HG02981 (cell line): Measurements from ENCODE around the gene HUNK.
"Not testable (repeated sequence)": the region's sequence is repeated elsewhere in the genome, so short reads cannot be mapped to it uniquely, and the experiment has no call there.

ENCODE experiments used
- ATAC-seq: cut with Tn5 transposase; IDR thresholded peaks from one replicate; pipeline ENCODE4 v1.9.1; 2021; ENCODE audit warnings: mild to moderate bottlenecking, moderate library complexity; ENCODE audit not compliant: unreplicated experiment

Gene HUNK

GRCh38 chr21:31872452-31873274 is at the start of gene HUNK:
Gene HUNK (plus strand): TSS chr21:31873020. CDS start chr21:31873675, 655 bp downstream.
- ATAC-seq = no peak

GRCh38 chr21:31829736-31830472 is 42.9 kb upstream of the HUNK start:
- no peak for ATAC-seq

- no peak for ATAC-seq
Measured at GRCh38 chr21:31830701-31831100, 42.1 kb upstream of the HUNK start.

DNA sequence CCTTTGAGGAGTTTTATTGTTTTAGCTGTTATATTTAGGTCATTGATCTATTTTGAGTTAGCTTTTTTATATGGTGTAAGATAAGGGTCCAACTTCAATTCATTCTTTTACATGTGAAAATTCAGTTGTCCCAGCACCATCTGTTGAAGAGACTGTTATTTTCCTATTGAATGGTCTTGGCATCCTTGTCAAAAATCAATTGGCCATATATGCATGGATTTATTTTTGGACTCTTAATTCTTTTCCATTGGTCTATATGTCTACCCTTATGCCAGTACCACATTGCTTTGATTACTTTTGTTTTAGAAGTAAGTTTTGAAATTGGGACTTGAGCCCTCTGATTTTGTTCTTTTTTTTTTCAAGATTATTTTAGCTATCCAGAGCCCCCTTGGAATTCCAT is 35.8 kb upstream of the HUNK start:
- no peak for ATAC-seq

GRCh38 chr21:31837618-31838390 is 35.0 kb upstream of the HUNK start:
- peak; percentile 57 for ATAC-seq

DNA sequence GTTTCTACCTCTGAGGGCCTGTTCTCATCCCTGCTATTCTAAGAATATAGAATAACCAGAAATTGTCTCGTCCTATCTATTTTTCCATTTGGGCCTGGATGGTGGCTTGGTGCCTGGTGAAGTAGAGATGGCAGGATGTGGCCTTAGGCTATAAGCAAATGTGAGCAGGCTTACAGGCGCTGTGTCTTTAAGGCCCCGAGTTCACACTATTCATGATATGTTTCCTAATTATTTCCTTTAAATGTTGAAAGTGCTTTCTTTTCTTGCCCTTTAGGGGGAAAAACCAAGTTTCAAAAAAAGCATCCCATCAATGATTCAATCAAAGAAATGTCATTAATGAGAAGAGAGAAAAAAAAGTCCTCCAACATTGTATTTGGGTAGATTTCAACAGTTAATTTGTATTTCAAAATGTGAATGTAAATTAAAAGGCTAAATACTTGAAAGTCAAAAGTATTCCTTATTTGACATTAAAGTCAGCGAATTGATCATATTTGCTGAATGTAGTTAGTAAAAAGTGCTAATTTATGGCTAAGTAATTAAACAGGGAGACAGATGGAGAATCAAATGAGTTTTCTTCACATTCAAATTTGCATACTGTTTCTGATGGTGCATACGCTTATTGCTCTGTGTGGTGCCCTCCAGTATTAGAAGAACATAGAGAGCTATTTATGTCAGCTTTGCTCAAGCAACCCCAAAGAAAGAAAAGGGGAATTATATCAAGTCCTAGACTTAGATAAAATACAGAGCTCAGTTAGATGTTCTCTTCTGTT is 34.0 kb upstream of the HUNK start:
- no peak for ATAC-seq

GRCh38 chr21:31844206-31844605 is 28.6 kb upstream of the HUNK start:
- ATAC-seq = no peak

GRCh38 chr21:31845151-31845729 is 27.6 kb upstream of the HUNK start:
- no peak for ATAC-seq

GRCh38 chr21:31846690-31847089 is 26.1 kb upstream of the HUNK start:
- no peak for ATAC-seq

GRCh38 chr21:31847761-31848160 is 25.1 kb upstream of the HUNK start:
- no peak for ATAC-seq

- ATAC-seq = no peak
Measured at GRCh38 chr21:31848326-31848985, 24.4 kb upstream of the HUNK start.

DNA sequence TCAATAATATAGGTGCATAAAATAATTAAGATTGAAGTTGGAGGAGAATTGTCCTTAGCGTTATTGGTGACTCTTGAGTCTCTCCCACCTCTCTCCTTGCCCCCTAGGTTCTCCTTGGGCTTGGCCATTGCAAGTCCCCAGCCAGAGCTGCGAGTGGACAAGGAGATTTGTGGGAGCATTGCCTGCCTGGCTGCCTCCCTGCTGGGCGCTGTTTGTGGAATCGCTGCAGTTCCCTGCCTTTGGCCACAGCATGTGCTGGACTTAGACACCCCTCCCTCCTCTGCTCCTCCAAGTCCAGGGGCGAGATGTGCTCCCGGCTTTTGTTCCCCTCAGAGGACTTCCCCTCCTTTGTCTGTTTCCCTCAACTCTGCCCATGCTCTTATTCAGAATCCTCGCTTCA is 21.9 kb upstream of the HUNK start:
- no peak for ATAC-seq

- no peak for ATAC-seq
Measured at GRCh38 chr21:31855180-31855579, 17.6 kb upstream of the HUNK start.

DNA sequence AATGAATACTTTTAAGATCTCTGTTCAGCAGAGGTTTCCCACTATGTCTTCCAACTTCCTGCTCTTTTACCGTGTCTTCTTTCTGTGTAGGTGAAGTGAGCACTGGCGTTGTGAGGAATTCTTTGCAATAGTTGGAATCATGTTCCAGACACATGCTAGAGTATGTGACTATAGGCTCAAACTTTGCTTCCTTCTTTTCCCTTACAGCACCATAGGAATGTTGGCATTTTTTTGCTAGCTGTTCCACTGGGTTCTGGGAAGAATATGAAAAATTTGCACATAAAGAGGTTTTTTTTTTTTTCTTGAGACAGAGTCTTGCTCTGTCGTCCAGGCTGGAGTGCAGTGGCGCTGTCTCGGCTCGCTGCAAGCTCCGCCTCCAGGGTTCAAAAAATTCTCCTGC is 15.7 kb upstream of the HUNK start:
- no peak for ATAC-seq

- not testable (repeated sequence) for ATAC-seq
Measured at GRCh38 chr21:31857631-31858030, 15.2 kb upstream of the HUNK start.

DNA sequence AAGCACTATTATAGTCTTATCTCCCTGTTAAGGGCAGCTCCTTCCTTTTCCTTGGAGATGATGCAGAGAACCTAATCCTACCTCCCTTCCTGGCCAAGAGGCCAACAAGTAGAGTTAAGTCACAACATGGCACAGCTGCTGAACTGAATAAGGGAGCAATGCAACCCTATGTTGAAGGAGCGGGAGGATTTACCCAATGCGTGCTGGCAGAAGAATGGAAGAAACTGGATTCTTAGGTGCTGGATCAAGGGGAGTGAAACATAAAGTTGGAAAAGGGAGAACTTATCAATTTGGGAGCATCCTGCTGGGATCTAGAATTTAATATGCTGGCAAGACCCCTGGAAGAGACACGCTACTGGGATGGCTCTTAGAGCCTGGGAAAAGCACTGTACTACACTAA is 12.0 kb upstream of the HUNK start:
- ATAC-seq = no peak

GRCh38 chr21:31862078-31862477 is 10.7 kb upstream of the HUNK start:
- ATAC-seq = no peak

GRCh38 chr21:31865429-31865970 is 7.3 kb upstream of the HUNK start:
- no peak for ATAC-seq

- peak; percentile 61 for ATAC-seq
Measured at GRCh38 chr21:31866077-31866511, 6.7 kb upstream of the HUNK start.
